Hepatocyte (in vitro differentiated cells): ENCODE measurements around the gene SCIMP. TPM values are rescaled to one million over a fixed set of nuclear protein-coding genes. Genes with fewer than 3 reads are reported as not detected.

Experiments used
- DNase-seq: peaks from one replicate; pipeline ENCODE4 v3.0.0-alpha.2; 2016; ENCODE audit warnings: low spot score
- H2AFZ ChIP-seq: fragments of 200-600 bp; sonication (generic); 2 replicates; pipeline ENCODE4 v1.6.0; 2016; ENCODE audit warnings: antibody characterized with exemption, mild to moderate bottlenecking
- H3K27ac ChIP-seq: fragments of 200-600 bp; sonication (generic); 2 replicates; pipeline ENCODE4 v1.5.1; 2016; ENCODE audit warnings: mild to moderate bottlenecking
- H3K27me3 ChIP-seq: fragments of 200-600 bp; sonication (generic); 2 replicates; pipeline ENCODE4 v1.6.1; 2016
- H3K36me3 ChIP-seq: fragments of 200-600 bp; sonication (generic); replicated peaks from 2 replicates; pipeline ENCODE4 v1.5.1; 2016; ENCODE audit warnings: low read depth; ENCODE audit not compliant: insufficient read depth
- H3K4me1 ChIP-seq: fragments of 200-600 bp; sonication (generic); 2 replicates; pipeline ENCODE4 v1.5.1; 2016; ENCODE audit warnings: mild to moderate bottlenecking, moderate library complexity; ENCODE audit not compliant: insufficient read depth
- H3K4me2 ChIP-seq: fragments of 200-600 bp; sonication (generic); 2 replicates; pipeline ENCODE4 v1.6.0; 2016
- H3K4me3 ChIP-seq: fragments of 200-600 bp; sonication (generic); 2 replicates; pipeline ENCODE4 v1.5.1; 2016; ENCODE audit warnings: mild to moderate bottlenecking
- H3K79me2 ChIP-seq: fragments of 200-600 bp; sonication (generic); 2 replicates; pipeline ENCODE4 v1.6.0; 2017; ENCODE audit warnings: mild to moderate bottlenecking
- H3K9me2 ChIP-seq: fragments of 200-600 bp; sonication (generic); replicated peaks from 2 replicates; pipeline ENCODE4 v1.6.0; 2017; ENCODE audit warnings: mild to moderate bottlenecking; ENCODE audit not compliant: insufficient read depth
- H3K9me3 ChIP-seq: fragments of 200-600 bp; sonication (generic); 2 replicates; pipeline ENCODE4 v1.5.1; 2016; ENCODE audit warnings: low read depth, mild to moderate bottlenecking
- H4K20me1 ChIP-seq: fragments of 200-600 bp; sonication (generic); 2 replicates; pipeline ENCODE4 v1.6.0; 2016; ENCODE audit warnings: mild to moderate bottlenecking; ENCODE audit not compliant: insufficient read depth, poor library complexity, severe bottlenecking
- CTCF ChIP-seq: fragments of 200-600 bp; sonication (generic); IDR thresholded peaks from 2 replicates; pipeline ENCODE4 v1.5.1; 2016; ENCODE audit warnings: antibody characterized with exemption, mild to moderate bottlenecking; ENCODE audit not compliant: poor library complexity
- EZH2 ChIP-seq: fragments of 200-600 bp; sonication (generic); IDR thresholded peaks from 2 replicates; pipeline ENCODE4 v1.6.1; 2016; ENCODE audit warnings: antibody characterized with exemption, mild to moderate bottlenecking, borderline replicate concordance
- EZH2phosphoT487 ChIP-seq: fragments of 200-600 bp; sonication (generic); IDR thresholded peaks from one replicate; pipeline ENCODE4 v1.6.1; 2018; ENCODE audit warnings: antibody characterized with exemption, mild to moderate bottlenecking, low read depth, moderate library complexity; ENCODE audit not compliant: unreplicated experiment, severe bottlenecking
- WGBS: methylation state at CpG from one replicate; pipeline ENCODE4 v1.1.6; 2016; ENCODE audit warnings: low lambda C conversion rate; ENCODE audit errors: missing lambda C conversion rate; 5-methylcytosine and 5-hydroxymethylcytosine counted together
- polyA plus RNA-seq: library from polyadenylated mRNA; unstranded; fragments of >200 nt; fragmentation: Nextera tagmentation; extraction: Ambion mirVana; gene quantifications from 2 replicates; pipeline ENCODE4 v1.2.1, GENCODE V29; 2016
- total RNA-seq: library from RNA; depleted of rRNA; stranded (reverse); fragments of >200 nt; gene quantifications from 2 replicates; pipeline ENCODE4 v1.2.3, GENCODE V29; 2014

SCIMP gene
- total and polyA plus RNA-seq, 2 experiments from 2014 or later: 0.03 to 0.57 TPM

GRCh38 chr17:5203178-5203907 is 31.3 kb downstream of the SCIMP start:
- TF ChIP-seq CTCF (no peak), EZH2 (no peak), EZH2phosphoT487 (no peak)
- no peak overlapping the region for H3K4me3 ChIP-seq
- no peaks in the 10 kb centered on the region for H3K4me1 ChIP-seq
- no peaks in the 10 kb centered on the region for H3K79me2 ChIP-seq
- no peak overlapping the region for H3K27ac ChIP-seq
- 91% methylated on average over 14 of the region's 14 CpGs for WGBS
- no peak overlapping the region for H3K4me2 ChIP-seq
- H3K9me3 ChIP-seq: no peaks in the 10 kb centered on the region
- H4K20me1 ChIP-seq: no peaks in the 10 kb centered on the region
- no peaks in the 10 kb centered on the region for H3K9me2 ChIP-seq
- H3K36me3 ChIP-seq: no peaks in the 10 kb centered on the region
- no peak overlapping the region for H2AFZ ChIP-seq
- no peaks in the 10 kb centered on the region for H3K27me3 ChIP-seq
- DNase-seq: no peak

GRCh38 chr17:5201011-5201410 is 33.6 kb downstream of the SCIMP start:
- Histone ChIP-seq H3K4me3 (no peak overlapping the region), H3K4me1 (no peaks in the 10 kb centered on the region), H3K4me2 (no peak overlapping the region), H3K9me2 (no peaks in the 10 kb centered on the region), H3K36me3 (no peaks in the 10 kb centered on the region), H2AFZ (no peak overlapping the region), H3K9me3 (no peaks in the 10 kb centered on the region), H3K79me2 (no peaks in the 10 kb centered on the region), H3K27ac (no peak overlapping the region), H3K27me3 (no peaks in the 10 kb centered on the region), H4K20me1 (no peaks in the 10 kb centered on the region)
- DNase-seq: no peak
- WGBS: 88% methylated on average over 8 of the region's 8 CpGs
- no peak for TF ChIP-seq CTCF
- TF ChIP-seq EZH2phosphoT487: no peak
- TF ChIP-seq EZH2: no peak

GRCh38 chr17:5200360-5200759 is 34.3 kb downstream of the SCIMP start:
- TF ChIP-seq CTCF (no peak), EZH2phosphoT487 (no peak), EZH2 (no peak)
- no peak overlapping the region for H3K4me2 ChIP-seq
- H4K20me1 ChIP-seq: no peaks in the 10 kb centered on the region
- no peaks in the 10 kb centered on the region for H3K4me1 ChIP-seq
- H3K27me3 ChIP-seq: no peaks in the 10 kb centered on the region
- no peaks in the 10 kb centered on the region for H3K36me3 ChIP-seq
- no peak for DNase-seq
- no peaks in the 10 kb centered on the region for H3K9me3 ChIP-seq
- no peak overlapping the region for H3K4me3 ChIP-seq
- H3K27ac ChIP-seq: no peak overlapping the region
- no peaks in the 10 kb centered on the region for H3K9me2 ChIP-seq
- H3K79me2 ChIP-seq: no peaks in the 10 kb centered on the region
- 47% methylated on average over 2 of the region's 2 CpGs for WGBS
- H2AFZ ChIP-seq: no peak overlapping the region

- H3K27ac ChIP-seq: no peak overlapping the region
- H3K9me3 ChIP-seq: no peaks in the 10 kb centered on the region
- no peaks in the 10 kb centered on the region for H3K4me1 ChIP-seq
- H3K79me2 ChIP-seq: no peaks in the 10 kb centered on the region
- H3K36me3 ChIP-seq: no peaks in the 10 kb centered on the region
- H3K4me3 ChIP-seq: no peak overlapping the region
- H3K4me2 ChIP-seq: no peak overlapping the region
- no peaks in the 10 kb centered on the region for H4K20me1 ChIP-seq
- no peaks in the 10 kb centered on the region for H3K9me2 ChIP-seq
- no peak for DNase-seq
- WGBS: 96% methylated on average over 7 of the region's 7 CpGs
- no peaks in the 10 kb centered on the region for H3K27me3 ChIP-seq
- no peak overlapping the region for H2AFZ ChIP-seq
- TF ChIP-seq CTCF (no peak), EZH2phosphoT487 (no peak)
Measured at GRCh38 chr17:5198472-5198871, 36.2 kb downstream of the SCIMP start.
